Measurements from ENCODE around the gene TBK1. TPM values are rescaled to one million over a fixed set of nuclear protein-coding genes. Genes with fewer than 3 reads are reported as not detected.

Gene TBK1
- total RNA-seq, 4 donors from 2014 or later: 21.2 to 24.1 (median 22.6) TPM

GRCh38 chr12:64418209-64418608, 33.7 kb upstream of the TBK1 start:
- Histone ChIP-seq H3K9me3 (no peaks in the 10 kb centered on the region), H3K4me3 (no peak overlapping the region), H3K36me3 (peaks cover 79 to 100% (median 94%) of the 10 kb centered on the region in 4 donors), H3K27ac (replicated peaks in 1 of 4) (no peak overlapping the region), H3K27me3 (no peaks in the 10 kb centered on the region), H3K4me1 (no peaks in the 10 kb centered on the region)
- no peak for DNase-seq (ENCODE audit: extremely low spot score)
- intact Hi-C loops (cut with DNase I): loop anchor here (10.0 kb wide), 1 partner anchor 67 kb away; no protein-coding TSS in a partner anchor
- no peak for TF ChIP-seq EP300 (IDR thresholded peaks at IDR 0.05)
- TF ChIP-seq CTCF (IDR thresholded peaks at IDR 0.05): no peak
- no peak for TF ChIP-seq POLR2AphosphoS5 (IDR thresholded peaks at IDR 0.05)
- TF ChIP-seq POLR2A (IDR thresholded peaks at IDR 0.05; ENCODE audit: low read depth): no peak

DNA sequence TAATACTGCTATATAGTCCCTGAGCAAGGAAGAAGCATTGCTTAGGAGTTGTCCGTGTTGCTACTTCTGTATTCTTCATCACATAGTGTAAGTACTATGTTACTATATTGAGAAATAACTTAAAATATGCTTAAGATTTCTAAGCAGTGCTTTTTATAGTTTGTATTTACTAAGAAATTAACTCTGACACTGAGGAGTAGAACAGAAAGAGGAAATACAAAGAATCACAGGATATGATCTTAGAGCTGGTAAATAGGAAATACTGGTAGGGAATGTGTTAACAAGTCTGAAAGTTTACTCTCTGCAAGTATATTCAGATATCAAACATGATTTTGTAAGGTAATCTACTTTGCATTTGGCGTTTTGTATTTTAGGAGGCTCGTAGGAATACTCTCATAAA, 32.2 kb upstream of the TBK1 start:
- intact Hi-C loops (cut with DNase I): loop anchor here (10.0 kb wide), 1 partner anchor 65 kb away; no protein-coding TSS in a partner anchor
- Histone ChIP-seq H3K27me3 (no peaks in the 10 kb centered on the region), H3K27ac (replicated peaks in 1 of 4) (no peak overlapping the region), H3K4me1 (no peaks in the 10 kb centered on the region), H3K36me3 (peaks cover 80 to 100% (median 94%) of the 10 kb centered on the region in 4 donors), H3K4me3 (no peak overlapping the region), H3K9me3 (no peaks in the 10 kb centered on the region)
- 92% methylated on average over 3 of the region's 3 CpGs for WGBS
- TF ChIP-seq CTCF (IDR thresholded peaks at IDR 0.05): no peak
- no peak for DNase-seq (ENCODE audit: extremely low spot score)

DNA sequence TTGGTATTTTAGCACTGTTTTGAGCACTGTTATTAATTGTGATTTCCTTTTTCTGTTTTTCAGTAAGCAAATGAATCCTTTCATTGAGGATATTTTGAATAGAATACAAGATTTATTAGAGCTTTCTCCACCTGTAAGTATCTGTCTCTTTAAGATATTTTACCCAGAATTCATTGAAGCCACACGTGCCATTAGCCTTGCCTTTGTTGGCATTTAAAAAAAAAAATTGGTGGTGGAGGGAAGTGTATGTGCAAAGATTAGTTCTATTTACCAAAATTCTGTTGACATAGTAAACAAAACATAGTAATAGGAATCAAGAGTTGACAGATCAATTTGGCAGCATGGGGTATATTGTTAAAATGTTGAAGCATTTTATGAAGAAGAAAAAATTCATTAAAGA, 23.9 kb upstream of the TBK1 start:
- H3K4me3 ChIP-seq: no peak overlapping the region
- no peak overlapping the region for H3K27ac ChIP-seq (replicated peaks in 1 of 4)
- H3K9me3 ChIP-seq: no peaks in the 10 kb centered on the region
- intact Hi-C loops (cut with DNase I): no loop called here
- no peak for DNase-seq (ENCODE audit: extremely low spot score)
- WGBS: 36% methylated on average over 1 of the region's 1 CpG
- no peaks in the 10 kb centered on the region for H3K27me3 ChIP-seq
- TF ChIP-seq CTCF (IDR thresholded peaks at IDR 0.05) (no peak), POLR2A (IDR thresholded peaks at IDR 0.05; ENCODE audit: low read depth) (no peak), POLR2AphosphoS5 (IDR thresholded peaks at IDR 0.05) (no peak), EP300 (IDR thresholded peaks at IDR 0.05) (no peak)
- H3K36me3 ChIP-seq: peaks cover 97 to 100% (median 100%) of the 10 kb centered on the region in 4 donors
- H3K4me1 ChIP-seq: no peaks in the 10 kb centered on the region

DNA sequence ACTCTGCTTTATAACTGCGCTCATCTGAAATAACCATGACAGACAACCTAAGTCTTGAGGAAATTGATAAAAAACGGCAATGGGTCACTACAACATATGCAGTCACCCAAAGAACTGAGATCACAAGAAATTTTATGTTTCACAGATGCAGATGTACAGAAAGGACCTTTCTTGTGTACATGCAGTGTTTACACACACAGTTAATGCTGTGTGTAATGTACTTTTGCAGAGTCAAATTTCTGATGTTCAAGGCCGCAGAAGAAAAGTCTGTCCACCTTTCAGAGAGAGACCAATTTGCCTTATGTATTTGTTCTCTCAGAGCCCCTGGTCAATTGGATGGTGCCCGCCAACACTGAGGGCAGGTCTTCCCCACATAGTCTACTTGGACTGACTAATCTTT, 23.0 kb upstream of the TBK1 start:
- TF ChIP-seq CTCF (IDR thresholded peaks at IDR 0.05) (no peak), POLR2A (IDR thresholded peaks at IDR 0.05; ENCODE audit: low read depth) (no peak), POLR2AphosphoS5 (IDR thresholded peaks at IDR 0.05) (no peak), EP300 (IDR thresholded peaks at IDR 0.05) (no peak)
- Histone ChIP-seq H3K36me3 (peaks cover 97 to 100% (median 100%) of the 10 kb centered on the region in 4 donors), H3K4me1 (no peaks in the 10 kb centered on the region), H3K27me3 (no peaks in the 10 kb centered on the region), H3K9me3 (no peaks in the 10 kb centered on the region), H3K27ac (replicated peaks in 1 of 4) (no peak overlapping the region), H3K4me3 (no peak overlapping the region)
- DNase-seq (ENCODE audit: extremely low spot score): no peak
- intact Hi-C loops (cut with DNase I): no loop called here
- WGBS: 90% methylated on average over 4 of the region's 4 CpGs

DNA sequence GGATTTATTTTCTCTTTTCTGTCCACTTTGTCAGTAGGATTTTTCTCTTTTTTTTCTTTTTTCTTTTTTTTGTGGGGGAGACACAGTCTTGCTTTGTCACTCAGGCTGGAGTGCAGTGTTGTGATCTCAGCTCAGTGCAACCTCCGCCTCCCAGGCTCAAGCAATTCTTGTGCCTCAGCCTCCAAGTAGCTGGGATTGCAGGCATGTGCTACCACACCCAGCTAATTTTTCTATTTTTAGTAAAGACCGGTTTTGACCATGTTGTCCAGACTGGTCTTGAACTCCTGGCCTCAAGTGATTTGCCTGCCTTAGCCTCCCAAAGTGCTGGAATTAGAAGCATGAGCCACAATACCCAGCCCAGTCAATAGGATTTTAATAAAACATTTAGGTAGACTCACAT, 21.0 kb upstream of the TBK1 start:
- no peak overlapping the region for H3K4me3 ChIP-seq
- intact Hi-C loops (cut with DNase I): loop anchor here (5.0 kb wide), 1 partner anchor 36 kb away; no protein-coding TSS in a partner anchor
- 84% methylated on average over 2 of the region's 2 CpGs for WGBS
- peaks cover 88 to 100% (median 98%) of the 10 kb centered on the region in 4 donors for H3K36me3 ChIP-seq
- no peaks in the 10 kb centered on the region for H3K27me3 ChIP-seq
- H3K4me1 ChIP-seq: no peaks in the 10 kb centered on the region
- no peak for TF ChIP-seq EP300 (IDR thresholded peaks at IDR 0.05)
- no peak for TF ChIP-seq POLR2A (IDR thresholded peaks at IDR 0.05; ENCODE audit: low read depth)
- no peak for TF ChIP-seq CTCF (IDR thresholded peaks at IDR 0.05)
- no peak for TF ChIP-seq POLR2AphosphoS5 (IDR thresholded peaks at IDR 0.05)
- H3K9me3 ChIP-seq: no peaks in the 10 kb centered on the region
- no peak overlapping the region for H3K27ac ChIP-seq (replicated peaks in 1 of 4)
- DNase-seq (ENCODE audit: extremely low spot score): no peak
